ENCODE measurements around the gene TMED10. TPM values are rescaled to one million over a fixed set of nuclear protein-coding genes. Genes with fewer than 3 reads are reported as not detected.

The TMED10 gene
- polyA plus RNA-seq, 1 of the 3 experiments (the other 2 are of a cell fraction), result 168 TPM

DNA sequence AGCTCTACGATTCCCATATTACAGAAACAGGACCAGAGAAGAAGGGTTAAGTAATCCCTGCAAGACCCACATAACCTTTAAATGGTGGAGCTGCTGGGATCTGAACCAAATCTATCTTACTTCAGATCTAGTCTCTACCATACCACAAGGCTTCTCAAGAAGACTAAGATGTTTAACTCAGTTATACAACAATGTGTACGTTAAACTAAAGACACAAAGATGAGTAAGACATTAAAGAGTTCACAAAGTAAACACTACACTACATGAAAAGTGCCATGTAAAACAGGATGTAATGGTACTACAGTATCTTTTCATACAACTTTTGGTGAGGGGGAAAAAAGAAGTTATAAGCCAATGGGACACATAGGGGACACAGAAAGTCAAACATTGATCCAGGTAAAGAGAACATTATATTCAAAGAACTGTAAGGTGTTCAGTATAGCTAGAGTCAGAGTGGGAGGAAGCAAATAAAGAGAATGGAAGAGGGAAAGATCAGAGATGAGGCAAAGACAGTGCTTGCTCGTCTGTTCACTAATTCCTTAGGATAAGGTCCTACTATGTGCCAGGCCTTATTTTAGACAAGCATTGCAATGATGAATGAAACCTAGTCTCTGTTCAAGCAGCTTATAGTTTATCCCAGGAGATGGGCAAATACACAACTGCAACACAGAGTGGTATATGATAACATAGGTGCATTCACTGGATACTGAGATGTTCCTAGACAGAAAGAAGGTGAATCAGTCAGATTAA, 7.7 kb downstream of the TMED10 start:
- DNase-seq, result no peak
- TF ChIP-seq FOXJ3 (CRISPR knock-in tag; IDR thresholded peaks at IDR 0.05), result no peak
- TF ChIP-seq TAF1 (IDR thresholded peaks at IDR 0.05; ENCODE audit: borderline replicate concordance, low read depth, low read length), result no peak
- TF ChIP-seq, protein P1, sequence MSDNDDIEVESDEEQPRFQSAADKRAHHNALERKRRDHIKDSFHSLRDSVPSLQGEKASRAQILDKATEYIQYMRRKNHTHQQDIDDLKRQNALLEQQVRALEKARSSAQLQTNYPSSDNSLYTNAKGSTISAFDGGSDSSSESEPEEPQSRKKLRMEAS (IDR thresholded peaks at IDR 0.05; ENCODE audit: low read depth), result no peak
- TF ChIP-seq EP300 (IDR thresholded peaks at IDR 0.05; ENCODE audit: borderline replicate concordance in 1 of 2, low read depth in 1 of 2, low read length in 1 of 2), result no peak
- no peak for TF ChIP-seq YY1 (IDR thresholded peaks at IDR 0.05; ENCODE audit: low read depth)
- TF ChIP-seq GABPA (IDR thresholded peaks at IDR 0.05; ENCODE audit: low read depth), result no peak
- TF ChIP-seq FOSL2 (IDR thresholded peaks at IDR 0.05; ENCODE audit: borderline replicate concordance, low read depth), result no peak
- POLR2A ChIA-PET, result no interaction called here
- peaks cover 92% of the 10 kb centered on the region for H4K20me1 ChIP-seq (ENCODE audit: insufficient read depth)
- H3K9ac ChIP-seq, result no peak overlapping the region
- H3F3A ChIP-seq (replicated peaks; ENCODE audit: insufficient read depth), result no peaks in the 10 kb centered on the region
- no peaks in the 10 kb centered on the region for H3K9me2 ChIP-seq
- no peak overlapping the region for H3K4me2 ChIP-seq
- no peaks in the 10 kb centered on the region; a peak in 1 of 4 replicates for H3K4me1 ChIP-seq (ENCODE audit: control insufficient read depth in 1 of 2, insufficient read depth in 2 of 2, low read depth in 1 of 2, low read length in 1 of 2)
- no peak overlapping the region for H3K27ac ChIP-seq (ENCODE audit: low read depth in 2 of 2, low read length in 1 of 2)
- H3K36me3 ChIP-seq (replicated peaks in 1 of 2; ENCODE audit: control insufficient read depth in 1 of 2, insufficient read depth in 2 of 2, low read length in 1 of 2), result no peaks in the 10 kb centered on the region
- H2AFZ ChIP-seq (ENCODE audit: low read depth), result no peak overlapping the region
- CTCF ChIA-PET, result interaction anchor here (1.4 to 1.6 kb wide), 2 partner anchors 140 to 320 kb away, joined by 4 read pairs; no protein-coding TSS in a partner anchor
- no peak overlapping the region for H3K4me3 ChIP-seq (ENCODE audit: low read depth in 2 of 2, low read length in 1 of 2)
- peaks cover 98% of the 10 kb centered on the region for H3K79me2 ChIP-seq (ENCODE audit: insufficient read depth)
- 88% methylated on average over 3 of the region's 3 CpGs for WGBS (ENCODE audit: low lambda C conversion rate)
- no peaks in the 10 kb centered on the region for H3K27me3 ChIP-seq (ENCODE audit: insufficient read depth)
- no peaks in the 10 kb centered on the region for H3K9me3 ChIP-seq

DNA sequence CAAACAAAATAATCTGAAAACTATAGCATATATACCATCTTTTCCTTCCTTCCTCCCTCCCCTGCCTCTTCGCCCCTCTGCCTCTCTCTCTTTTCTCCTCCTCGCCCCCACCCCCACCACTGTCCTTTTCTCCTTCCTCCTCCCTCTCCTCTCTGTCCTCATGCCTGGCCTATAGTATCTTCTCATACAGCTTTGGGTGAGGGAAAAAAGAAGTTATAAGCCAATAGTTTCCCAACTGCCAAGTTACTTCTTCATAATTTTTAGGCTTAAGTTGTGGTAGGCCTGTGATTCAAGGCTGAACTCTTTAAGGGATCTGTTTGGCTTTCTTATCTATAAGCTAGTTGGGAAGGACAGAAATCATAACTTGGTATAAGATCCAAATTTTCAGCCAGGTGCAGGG, 9.1 kb downstream of the TMED10 start:
- Histone ChIP-seq H3K79me2 (ENCODE audit: insufficient read depth) (peaks cover 98% of the 10 kb centered on the region), H2AFZ (ENCODE audit: low read depth) (no peak overlapping the region), H4K20me1 (ENCODE audit: insufficient read depth) (peaks cover 93% of the 10 kb centered on the region), H3K27me3 (ENCODE audit: insufficient read depth) (no peaks in the 10 kb centered on the region), H3K9me3 (no peaks in the 10 kb centered on the region), H3F3A (replicated peaks; ENCODE audit: insufficient read depth) (no peaks in the 10 kb centered on the region), H3K4me1 (ENCODE audit: control insufficient read depth in 1 of 2, insufficient read depth in 2 of 2, low read depth in 1 of 2, low read length in 1 of 2) (no peaks in the 10 kb centered on the region; a peak in 1 of 4 replicates), H3K9ac (no peak overlapping the region), H3K9me2 (no peaks in the 10 kb centered on the region), H3K27ac (ENCODE audit: low read depth in 2 of 2, low read length in 1 of 2) (no peak overlapping the region), H3K4me3 (ENCODE audit: low read depth in 2 of 2, low read length in 1 of 2) (no peak overlapping the region), H3K36me3 (replicated peaks in 1 of 2; ENCODE audit: control insufficient read depth in 1 of 2, insufficient read depth in 2 of 2, low read length in 1 of 2) (peaks cover 0 to 5% of the 10 kb centered on the region in 2 experiments), H3K4me2 (no peak overlapping the region)
- ChIA-PET POLR2A (no interaction called here), CTCF (interaction anchor here (1.2 to 1.6 kb wide), 3 partner anchors 33 to 322 kb away, joined by 3 to 4 read pairs (median 4); no protein-coding TSS in a partner anchor)
- no peak for DNase-seq
- WGBS (ENCODE audit: low lambda C conversion rate), result 90% methylated on average over 2 of the region's 2 CpGs
- TF ChIP-seq ELF1 (IDR thresholded peaks at IDR 0.05) (no peak), FOSL2 (IDR thresholded peaks at IDR 0.05; ENCODE audit: borderline replicate concordance, low read depth) (no peak), POLR2AphosphoS5 (IDR thresholded peaks at IDR 0.05; ENCODE audit: low read depth, low read length) (no peak), NFIC (IDR thresholded peaks at IDR 0.05; ENCODE audit: borderline replicate concordance) (no peak), JUND (IDR thresholded peaks at IDR 0.05) (no peak), RXRA (IDR thresholded peaks at IDR 0.05; ENCODE audit: borderline replicate concordance, low read depth) (no peak), CHD2 (IDR thresholded peaks at IDR 0.05; ENCODE audit: low read length, partially characterized antibody) (no peak), TEAD4 (IDR thresholded peaks at IDR 0.05; ENCODE audit: borderline replicate concordance, insufficient read depth) (no peak), TAF1 (IDR thresholded peaks at IDR 0.05; ENCODE audit: borderline replicate concordance, low read depth, low read length) (no peak), SIN3A (IDR thresholded peaks at IDR 0.05; ENCODE audit: borderline replicate concordance, low read depth, low read length) (no peak), EZH2phosphoT487 (IDR thresholded peaks at IDR 0.05; ENCODE audit: borderline replicate concordance, low read depth) (no peak), SMC3 (IDR thresholded peaks at IDR 0.05; ENCODE audit: low read depth, low read length) (no peak)
- TF ChIP-seq, protein P1 (IDR thresholded peaks at IDR 0.05; ENCODE audit: low read depth), result no peak
- TF ChIP-seq, protein P2, sequence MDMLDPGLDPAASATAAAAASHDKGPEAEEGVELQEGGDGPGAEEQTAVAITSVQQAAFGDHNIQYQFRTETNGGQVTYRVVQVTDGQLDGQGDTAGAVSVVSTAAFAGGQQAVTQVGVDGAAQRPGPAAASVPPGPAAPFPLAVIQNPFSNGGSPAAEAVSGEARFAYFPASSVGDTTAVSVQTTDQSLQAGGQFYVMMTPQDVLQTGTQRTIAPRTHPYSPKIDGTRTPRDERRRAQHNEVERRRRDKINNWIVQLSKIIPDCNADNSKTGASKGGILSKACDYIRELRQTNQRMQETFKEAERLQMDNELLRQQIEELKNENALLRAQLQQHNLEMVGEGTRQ (IDR thresholded peaks at IDR 0.05; ENCODE audit: borderline replicate concordance, low read depth, low read length), result no peak
- TF ChIP-seq, protein P3, sequence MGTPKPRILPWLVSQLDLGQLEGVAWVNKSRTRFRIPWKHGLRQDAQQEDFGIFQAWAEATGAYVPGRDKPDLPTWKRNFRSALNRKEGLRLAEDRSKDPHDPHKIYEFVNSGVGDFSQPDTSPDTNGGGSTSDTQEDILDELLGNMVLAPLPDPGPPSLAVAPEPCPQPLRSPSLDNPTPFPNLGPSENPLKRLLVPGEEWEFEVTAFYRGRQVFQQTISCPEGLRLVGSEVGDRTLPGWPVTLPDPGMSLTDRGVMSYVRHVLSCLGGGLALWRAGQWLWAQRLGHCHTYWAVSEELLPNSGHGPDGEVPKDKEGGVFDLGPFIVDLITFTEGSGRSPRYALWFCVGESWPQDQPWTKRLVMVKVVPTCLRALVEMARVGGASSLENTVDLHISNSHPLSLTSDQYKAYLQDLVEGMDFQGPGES (IDR thresholded peaks at IDR 0.05; ENCODE audit: low read depth, low read length), result no peak
- TF ChIP-seq, protein P4, sequence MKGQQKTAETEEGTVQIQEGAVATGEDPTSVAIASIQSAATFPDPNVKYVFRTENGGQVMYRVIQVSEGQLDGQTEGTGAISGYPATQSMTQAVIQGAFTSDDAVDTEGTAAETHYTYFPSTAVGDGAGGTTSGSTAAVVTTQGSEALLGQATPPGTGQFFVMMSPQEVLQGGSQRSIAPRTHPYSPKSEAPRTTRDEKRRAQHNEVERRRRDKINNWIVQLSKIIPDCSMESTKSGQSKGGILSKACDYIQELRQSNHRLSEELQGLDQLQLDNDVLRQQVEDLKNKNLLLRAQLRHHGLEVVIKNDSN (IDR thresholded peaks at IDR 0.05; ENCODE audit: borderline replicate concordance, low read depth), result no peak
- TF ChIP-seq, protein P5, sequence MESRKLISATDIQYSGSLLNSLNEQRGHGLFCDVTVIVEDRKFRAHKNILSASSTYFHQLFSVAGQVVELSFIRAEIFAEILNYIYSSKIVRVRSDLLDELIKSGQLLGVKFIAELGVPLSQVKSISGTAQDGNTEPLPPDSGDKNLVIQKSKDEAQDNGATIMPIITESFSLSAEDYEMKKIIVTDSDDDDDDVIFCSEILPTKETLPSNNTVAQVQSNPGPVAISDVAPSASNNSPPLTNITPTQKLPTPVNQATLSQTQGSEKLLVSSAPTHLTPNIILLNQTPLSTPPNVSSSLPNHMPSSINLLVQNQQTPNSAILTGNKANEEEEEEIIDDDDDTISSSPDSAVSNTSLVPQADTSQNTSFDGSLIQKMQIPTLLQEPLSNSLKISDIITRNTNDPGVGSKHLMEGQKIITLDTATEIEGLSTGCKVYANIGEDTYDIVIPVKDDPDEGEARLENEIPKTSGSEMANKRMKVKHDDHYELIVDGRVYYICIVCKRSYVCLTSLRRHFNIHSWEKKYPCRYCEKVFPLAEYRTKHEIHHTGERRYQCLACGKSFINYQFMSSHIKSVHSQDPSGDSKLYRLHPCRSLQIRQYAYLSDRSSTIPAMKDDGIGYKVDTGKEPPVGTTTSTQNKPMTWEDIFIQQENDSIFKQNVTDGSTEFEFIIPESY (IDR thresholded peaks at IDR 0.05; ENCODE audit: borderline replicate concordance, low read depth), result no peak
